HL-60/S4 treated with phorbol 12-myristate 13-acetate at 8.2 ng/mL for 4 days and 3 days (cell line): ENCODE data around the gene GTSF1L.

Experiments used
- in situ Hi-C: fragments of 300-500 bp; cut with MboI; formaldehyde crosslinking; loops from 2 replicates; pipeline ENCODE4 v1.15.0; 2022; ENCODE audit warnings: low sequenced_read_pairs

The GTSF1L gene

DNA sequence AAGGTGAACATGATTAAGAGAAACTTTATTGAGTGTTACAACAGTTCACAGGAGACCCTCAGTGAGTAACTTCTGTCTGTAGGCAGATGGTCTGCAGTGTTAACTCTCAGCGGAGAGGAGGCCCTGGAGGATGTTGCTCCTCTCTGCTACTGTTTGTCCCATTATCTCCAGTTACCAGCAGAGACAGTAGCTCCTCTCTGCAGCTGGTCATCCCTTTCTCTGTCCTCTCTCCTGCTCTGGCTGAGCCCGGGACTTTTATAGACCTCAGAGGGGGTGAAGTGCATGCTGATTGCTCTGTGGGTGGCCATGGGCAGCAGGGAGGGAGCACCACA is 5.7 kb downstream of the GTSF1L start:
- in situ Hi-C loops = no loop called here

DNA sequence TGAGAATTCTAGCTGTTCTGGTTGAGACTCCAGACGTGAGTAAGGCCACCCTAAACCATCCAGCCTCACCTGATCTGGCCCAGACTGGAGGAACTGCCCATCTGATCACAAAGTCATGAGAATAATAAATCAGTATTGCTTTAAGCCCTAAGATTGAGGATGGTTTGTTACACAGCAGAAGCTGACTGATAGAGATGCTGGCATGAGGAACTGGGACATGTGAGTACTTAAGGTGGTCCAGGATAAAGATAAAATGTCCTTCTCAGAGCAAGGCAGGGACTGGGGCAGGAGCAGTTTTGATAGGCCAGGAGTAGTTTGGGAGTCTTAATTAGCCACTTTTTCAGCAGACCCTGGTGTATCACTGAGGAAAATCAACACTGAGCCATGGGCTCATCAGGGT is 6.8 kb downstream of the GTSF1L start:
- in situ Hi-C loops = no loop called here

DNA sequence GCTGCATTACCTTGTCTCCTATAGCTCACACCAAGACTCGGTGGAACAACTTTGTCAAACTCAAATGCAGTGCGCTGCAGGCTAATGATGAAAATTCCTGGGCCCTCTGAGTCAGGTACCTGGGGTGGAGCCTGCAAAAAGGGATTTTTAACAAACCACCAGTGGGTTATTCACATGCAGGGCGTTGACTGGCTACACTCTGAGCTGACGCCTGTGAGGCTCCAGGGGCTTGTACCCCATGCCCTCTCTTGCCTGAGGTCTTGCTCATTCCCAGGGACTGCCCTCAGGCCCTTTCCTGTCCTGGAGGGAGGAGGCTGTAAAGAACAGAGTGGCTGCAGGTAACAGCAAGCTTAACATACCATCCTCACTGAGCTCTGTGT is 9.2 kb downstream of the GTSF1L start:
- in situ Hi-C loops = no loop called here

- in situ Hi-C loops = no loop called here
Observed at GRCh38 chr20:43716757-43717615, 9.8 kb downstream of the GTSF1L start.

- in situ Hi-C loops = no loop called here
Observed at GRCh38 chr20:43716123-43716522, 10.7 kb downstream of the GTSF1L start.

- in situ Hi-C loops = no loop called here
Observed at GRCh38 chr20:43715511-43715910, 11.3 kb downstream of the GTSF1L start.

GRCh38 chr20:43715044-43715443 is 11.8 kb downstream of the GTSF1L start:
- in situ Hi-C loops = no loop called here

DNA sequence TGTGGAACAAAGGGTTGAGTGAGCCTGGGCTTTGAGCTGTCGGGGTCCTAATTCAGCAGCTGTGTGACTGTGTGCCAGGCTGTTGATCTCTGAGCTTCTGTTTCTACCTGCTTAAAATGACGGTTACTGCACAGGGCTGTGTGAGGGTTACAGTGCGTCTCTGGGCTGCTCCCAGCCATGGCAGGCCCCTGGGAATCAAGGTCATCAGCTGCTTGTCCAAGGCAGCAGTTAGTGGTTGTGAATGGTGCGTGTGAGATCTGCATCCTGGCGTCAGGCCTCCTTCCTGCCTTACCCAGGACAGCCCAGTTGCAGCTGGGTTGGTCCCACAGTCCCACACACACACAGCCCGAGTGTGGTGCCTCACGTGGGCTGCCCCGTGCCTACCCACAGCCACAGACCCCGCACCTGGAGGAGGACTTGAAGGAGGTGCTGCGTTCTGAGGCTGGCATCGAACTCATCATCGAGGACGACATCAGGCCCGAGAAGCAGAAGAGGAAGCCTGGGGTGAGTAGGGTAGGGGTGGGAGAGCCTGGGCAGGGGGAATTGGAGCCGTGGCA is 15.6 kb downstream of the GTSF1L start:
- in situ Hi-C loops = no loop called here

DNA sequence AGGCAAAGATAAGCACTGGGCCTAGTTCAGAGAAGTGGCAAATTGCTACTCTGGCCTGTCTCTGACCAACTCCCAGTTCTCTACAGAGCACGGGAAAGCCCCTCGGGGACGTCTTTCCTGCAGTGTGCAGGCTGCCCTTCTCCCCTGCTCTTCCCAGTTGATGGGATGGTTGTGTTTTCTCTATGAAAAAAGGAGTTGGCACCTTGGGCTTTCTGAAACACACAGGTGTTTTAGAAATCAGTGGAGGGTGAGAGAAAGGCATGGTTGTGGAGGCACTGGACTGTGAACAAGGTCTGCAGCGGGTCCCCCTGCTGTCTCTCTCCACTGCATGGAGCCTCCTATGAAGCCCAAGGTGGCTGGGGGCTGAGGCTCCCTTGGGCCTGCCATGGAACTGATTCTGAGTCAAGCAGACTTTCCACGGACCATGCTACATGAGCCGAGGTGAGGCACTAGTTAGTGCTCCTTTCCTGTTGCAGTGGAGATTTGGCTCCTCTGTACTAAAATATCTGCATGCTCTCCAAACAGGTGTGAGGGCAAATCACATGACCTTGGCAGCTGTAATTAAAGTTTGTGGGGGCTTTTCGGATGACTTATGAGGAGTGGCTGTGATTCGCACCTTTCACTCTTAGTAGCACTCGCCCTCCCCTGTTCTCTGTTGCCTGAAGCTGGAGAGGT is 16.3 kb downstream of the GTSF1L start:
- in situ Hi-C loops = no loop called here

GRCh38 chr20:43702502-43702901 is 24.3 kb downstream of the GTSF1L start:
- in situ Hi-C loops = no loop called here

DNA sequence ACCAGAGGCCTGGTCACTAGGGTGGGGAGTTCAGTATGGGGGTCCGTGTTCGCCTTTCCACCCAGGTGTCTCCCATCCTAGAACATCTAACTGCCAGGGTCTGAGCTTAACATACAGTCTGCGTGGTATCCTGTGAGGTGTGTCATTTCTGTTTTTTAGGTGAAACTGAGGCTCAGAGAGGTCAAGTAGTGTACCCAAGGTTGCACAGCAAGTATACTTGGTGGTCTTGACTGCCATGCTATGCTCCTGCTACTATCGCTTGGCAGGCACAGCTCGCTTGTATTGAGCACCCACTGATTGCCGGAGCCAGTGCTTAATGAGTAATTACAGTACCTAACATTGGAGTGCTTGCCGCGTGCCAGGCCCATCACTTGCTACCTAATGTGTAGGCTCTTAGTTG is 26.2 kb downstream of the GTSF1L start:
- in situ Hi-C loops = no loop called here

GRCh38 chr20:43699941-43700565 is 26.7 kb downstream of the GTSF1L start:
- in situ Hi-C loops = no loop called here

DNA sequence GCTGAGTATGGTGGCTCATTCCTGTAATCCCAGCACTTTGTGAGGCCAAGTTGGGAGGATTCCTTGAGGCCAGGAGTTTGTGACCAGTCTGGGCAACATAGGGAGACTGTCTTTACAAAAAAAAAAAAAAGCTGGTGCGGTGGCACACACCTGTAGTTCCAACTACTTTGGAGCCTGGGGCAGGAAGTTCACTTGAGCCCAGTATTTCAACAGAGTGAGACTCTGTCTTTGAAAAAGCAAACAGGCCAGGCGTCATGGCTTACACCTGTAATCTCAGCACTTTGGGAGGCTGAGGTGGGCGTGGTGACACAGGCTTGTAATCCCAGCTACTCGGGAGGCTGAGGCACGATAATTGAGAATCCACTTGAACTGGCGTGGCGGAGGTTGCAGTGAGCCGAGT is 31.2 kb downstream of the GTSF1L start:
- in situ Hi-C loops = no loop called here

- in situ Hi-C loops = no loop called here
Observed at GRCh38 chr20:43694763-43695162, 32.0 kb downstream of the GTSF1L start.

- in situ Hi-C loops = no loop called here
Observed at GRCh38 chr20:43691928-43692524, 34.8 kb downstream of the GTSF1L start.

DNA sequence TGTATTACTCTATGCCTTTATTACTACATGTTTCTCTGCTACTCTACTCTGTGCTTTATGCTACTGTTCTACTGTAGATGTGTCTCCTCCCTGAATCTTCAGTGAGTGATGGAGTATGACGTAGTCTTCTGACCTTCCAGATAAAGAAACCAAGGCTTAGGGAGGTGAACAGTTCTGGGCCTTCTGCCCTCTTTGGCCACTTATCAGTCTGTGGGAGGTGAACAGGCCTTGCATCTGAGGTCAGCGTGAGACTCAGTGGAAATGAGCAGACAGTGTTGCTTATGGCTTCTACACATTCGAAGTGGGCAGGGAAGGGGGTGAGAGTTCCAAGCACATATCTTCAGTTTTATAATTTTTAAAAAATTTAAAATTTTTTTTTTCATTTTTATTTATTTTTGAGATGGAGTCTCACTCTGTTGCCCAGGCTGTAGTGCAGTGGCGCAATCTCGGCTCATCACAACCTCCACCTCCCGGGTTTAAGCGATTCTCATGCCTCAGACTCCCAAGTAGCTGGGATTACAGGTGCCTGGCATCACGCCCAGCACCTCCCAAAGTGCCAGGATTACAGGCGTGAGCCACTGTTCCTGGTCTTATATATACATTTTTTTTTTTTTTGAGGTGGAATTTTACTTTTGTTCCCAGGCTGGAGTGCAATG is 35.7 kb downstream of the GTSF1L start:
- in situ Hi-C loops = no loop called here

DNA sequence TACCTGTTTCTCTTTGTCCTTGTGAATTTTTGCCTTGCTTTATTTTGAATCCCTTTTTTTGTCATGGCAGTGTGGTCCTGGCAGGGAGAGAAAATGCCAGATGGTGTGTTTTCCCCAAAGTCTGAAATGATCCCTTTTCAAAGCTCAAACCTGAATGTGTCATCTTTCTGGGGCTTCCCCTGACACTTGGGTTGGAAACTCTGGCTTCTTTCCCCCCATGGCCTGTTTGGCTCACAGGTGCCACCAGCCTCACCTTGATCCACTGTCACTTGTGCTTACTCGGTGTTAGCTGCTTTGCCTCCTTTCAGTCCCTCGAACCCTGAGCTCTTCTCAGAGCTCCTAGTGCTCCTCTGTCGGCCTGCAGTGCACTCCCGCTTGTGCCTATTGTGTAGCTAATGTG is 37.6 kb downstream of the GTSF1L start:
- in situ Hi-C loops = no loop called here

GRCh38 chr20:43686820-43687219 is 40.0 kb downstream of the GTSF1L start:
- in situ Hi-C loops = no loop called here

GRCh38 chr20:43682446-43682845 is 44.4 kb downstream of the GTSF1L start:
- in situ Hi-C loops = no loop called here

GRCh38 chr20:43681991-43682410 is 44.8 kb downstream of the GTSF1L start:
- in situ Hi-C loops = no loop called here

GRCh38 chr20:43681468-43681942 is 45.3 kb downstream of the GTSF1L start:
- in situ Hi-C loops = no loop called here
